H9 (cell line): ENCODE results near the gene UNC13D. TPM values are rescaled to one million over a fixed set of nuclear protein-coding genes. Genes with fewer than 3 reads are reported as not detected.

ENCODE experiments used
- DNase-seq: peaks from one replicate; pipeline ENCODE4 v3.0.0-alpha.2; 2017
- H2AFZ ChIP-seq: one replicate; pipeline ENCODE4 v1.6.1; 2013; ENCODE audit warnings: mild to moderate bottlenecking, low read length, control low read depth, moderate library complexity
- H2AK5ac ChIP-seq: 2 replicates; pipeline ENCODE4 v1.6.1; 2013; ENCODE audit warnings: low read length, control low read depth, mixed read lengths; ENCODE audit not compliant: insufficient read length
- H2BK120ac ChIP-seq: one replicate; pipeline ENCODE4 v1.6.1; 2013; ENCODE audit warnings: low read depth, mild to moderate bottlenecking, low read length, control low read depth, inconsistent platforms; ENCODE audit not compliant: poor library complexity, severe bottlenecking
- H2BK12ac ChIP-seq: 2 replicates; pipeline ENCODE4 v1.6.1; 2013; ENCODE audit warnings: low read length, control low read depth, mixed read lengths, low read depth; ENCODE audit not compliant: insufficient read length
- H2BK15ac ChIP-seq: 2 replicates; pipeline ENCODE4 v1.6.1; 2013; ENCODE audit warnings: low read depth, low read length, control low read depth
- H2BK20ac ChIP-seq: one replicate; pipeline ENCODE4 v1.6.1; 2013; ENCODE audit warnings: low read depth, mild to moderate bottlenecking, low read length, control low read depth, inconsistent platforms; ENCODE audit not compliant: poor library complexity, severe bottlenecking
- H2BK5ac ChIP-seq: 2 replicates; pipeline ENCODE4 v1.6.1; 2013; ENCODE audit warnings: low read length, control low read depth, mixed read lengths; ENCODE audit not compliant: insufficient read length
- H3K14ac ChIP-seq: 2 replicates; pipeline ENCODE4 v1.6.1; 2013; ENCODE audit warnings: low read length, control low read depth; ENCODE audit not compliant: insufficient read depth
- H3K18ac ChIP-seq: 2 replicates; pipeline ENCODE4 v1.6.1; 2013; ENCODE audit warnings: low read depth, mild to moderate bottlenecking, mixed read lengths, low read length, control low read depth; ENCODE audit not compliant: insufficient read length
- H3K23ac ChIP-seq: 2 replicates; pipeline ENCODE4 v1.6.1; 2013; ENCODE audit warnings: low read length, control low read depth, mixed read lengths, low read depth; ENCODE audit not compliant: insufficient read length
- H3K23me2 ChIP-seq: 2 replicates; pipeline ENCODE4 v1.6.1; 2013; ENCODE audit warnings: low read depth, mild to moderate bottlenecking, mixed read lengths, low read length, control low read depth; ENCODE audit not compliant: insufficient read length, poor library complexity, severe bottlenecking
- H3K27ac ChIP-seq: 2 replicates; pipeline ENCODE4 v1.5.1; 2013; ENCODE audit warnings: low read length, control low read depth, mixed read lengths, low read depth; ENCODE audit not compliant: insufficient read length
- H3K27me3 ChIP-seq: 2 replicates; pipeline ENCODE4 v1.6.1; 2013; ENCODE audit warnings: low read length, control low read depth, inconsistent platforms; ENCODE audit not compliant: insufficient read depth
- H3K4ac ChIP-seq: 2 replicates; pipeline ENCODE4 v1.6.1; 2013; ENCODE audit warnings: low read depth, mild to moderate bottlenecking, control low read depth, inconsistent platforms, low read length, moderate library complexity
- H3K4me1 ChIP-seq: 2 replicates; pipeline ENCODE4 v1.6.1; 2013; ENCODE audit warnings: low read length, control low read depth, inconsistent platforms; ENCODE audit not compliant: insufficient read depth
- H3K4me2 ChIP-seq: 2 replicates; pipeline ENCODE4 v1.6.1; 2013; ENCODE audit warnings: low read length, control low read depth, mixed read lengths; ENCODE audit not compliant: insufficient read length, insufficient read depth
- H3K56ac ChIP-seq: 2 replicates; pipeline ENCODE4 v1.6.1; 2013; ENCODE audit warnings: low read depth, mild to moderate bottlenecking, mixed read lengths, low read length, control low read depth; ENCODE audit not compliant: insufficient read length
- H3K79me1 ChIP-seq: 2 replicates; pipeline ENCODE4 v1.6.1; 2013; ENCODE audit warnings: low read depth, mild to moderate bottlenecking, moderate library complexity, low read length, control low read depth, inconsistent platforms; ENCODE audit not compliant: insufficient read depth, poor library complexity, severe bottlenecking
- H3K79me2 ChIP-seq: 2 replicates; pipeline ENCODE4 v1.6.1; 2013; ENCODE audit warnings: low read length, control low read depth, inconsistent platforms; ENCODE audit not compliant: insufficient read depth
- H3K9ac ChIP-seq: 2 replicates; pipeline ENCODE4 v1.6.1; 2013; ENCODE audit warnings: low read length, control low read depth, mixed read lengths; ENCODE audit not compliant: insufficient read length; ENCODE audit errors: extremely low read depth
- H3K9me3 ChIP-seq: one replicate; pipeline ENCODE4 v1.6.1; 2013; ENCODE audit warnings: low read depth, low read length, inconsistent platforms; ENCODE audit not compliant: control insufficient read depth
- H3T11ph ChIP-seq: one replicate; pipeline ENCODE4 v1.6.1; 2013; ENCODE audit warnings: mild to moderate bottlenecking, low read length, control low read depth, inconsistent platforms
- H4K20me1 ChIP-seq: one replicate; pipeline ENCODE4 v1.6.1; 2013; ENCODE audit not compliant: control insufficient read depth, insufficient read length, insufficient read depth
- H4K5ac ChIP-seq: 2 replicates; pipeline ENCODE4 v1.6.1; 2013; ENCODE audit warnings: low read depth, mild to moderate bottlenecking, mixed read lengths, low read length, control low read depth; ENCODE audit not compliant: insufficient read length
- H4K8ac ChIP-seq: replicated peaks from 2 replicates; pipeline ENCODE4 v1.6.1; 2013; ENCODE audit warnings: low read length, control low read depth, mixed read lengths, low read depth; ENCODE audit not compliant: insufficient read length
- H4K91ac ChIP-seq: 2 replicates; pipeline ENCODE4 v1.6.1; 2013; ENCODE audit warnings: low read depth, mild to moderate bottlenecking, moderate library complexity, mixed read lengths, low read length, control low read depth; ENCODE audit not compliant: insufficient read length
- H3K27ac Mint-ChIP-seq, 3 experiments: 2 replicates in 2 of 3; 3 replicates in 1 of 3; pipeline ENCODE4 v1.8.0; 2020 to 2021; ENCODE audit warnings: mixed read lengths in 3 of 3, mild to moderate bottlenecking in 1 of 3, moderate library complexity in 1 of 3
- H3K27me3 Mint-ChIP-seq: 2 replicates; pipeline ENCODE4 v1.8.0; 2021; ENCODE audit warnings: low read depth, mild to moderate bottlenecking, moderate library complexity, mixed read lengths
- H3K36me3 Mint-ChIP-seq, 3 experiments: 2 replicates in 2 of 3; 3 replicates in 1 of 3; pipeline ENCODE4 v1.8.0; 2020 to 2021; ENCODE audit warnings: low read depth in 3 of 3, mixed read lengths in 3 of 3; ENCODE audit not compliant: insufficient read depth in 1 of 3
- H3K4me1 Mint-ChIP-seq, 2 experiments: 2 replicates each; pipeline ENCODE4 v1.8.0; 2020; ENCODE audit warnings: mixed read lengths in 2 of 2
- H3K4me3 Mint-ChIP-seq, 2 experiments: 2 replicates in 1 of 2; 3 replicates in 1 of 2; pipeline ENCODE4 v1.8.0; 2020 to 2021; ENCODE audit warnings: mild to moderate bottlenecking in 2 of 2, mixed read lengths in 2 of 2, moderate library complexity in 1 of 2
- H3K9me3 Mint-ChIP-seq, 2 experiments: 2 replicates in 1 of 2; 3 replicates in 1 of 2; pipeline ENCODE4 v1.8.0; 2020; ENCODE audit warnings: mild to moderate bottlenecking in 2 of 2, mixed read lengths in 2 of 2, moderate library complexity in 1 of 2
- WGBS: extraction: QIAGEN DNeasy Blood & Tissue Kit; methylation state at CpG from one replicate; pipeline ENCODE4 v1.1.7; 2013; ENCODE audit warnings: missing lambda C conversion rate, low lambda C conversion rate, mixed read lengths; ENCODE audit not compliant: insufficient read length; ENCODE audit errors: extremely low coverage; 5-methylcytosine and 5-hydroxymethylcytosine counted together
- total RNA-seq: library from RNA; stranded (reverse); gene quantifications from 2 replicates; pipeline ENCODE4 v1.2.1, GENCODE V29; 2021
- TF ChIP-seq, protein P1 (sequence below): fragments of 200-600 bp; sonication (generic); conservative IDR thresholded peaks from 3 replicates; pipeline ENCODE4 v1.8.0; 2021; ENCODE audit warnings: antibody characterized with exemption, mild to moderate bottlenecking

Gene UNC13D
- total RNA-seq, 1 experiment from 2014 or later: 6.3 TPM

DNA sequence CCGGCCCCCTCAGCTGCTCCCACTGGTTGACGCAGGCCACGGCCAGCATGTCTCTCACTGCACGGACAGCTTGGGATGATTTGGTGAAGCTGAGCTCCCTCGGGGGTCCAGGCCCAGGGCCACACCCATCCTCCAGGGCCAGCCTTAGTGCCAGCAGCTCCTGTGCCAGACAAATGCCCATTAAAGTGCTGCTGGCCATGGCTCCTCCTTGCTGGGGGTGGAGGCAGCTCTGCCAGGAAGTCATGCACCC lies 31.7 kb upstream of the UNC13D start:
- Histone ChIP-seq H3K9me3 (no peaks in the 10 kb centered on the region), H3K79me1 (no peaks in the 10 kb centered on the region), H4K5ac (no peak overlapping the region), H2AK5ac (no peak overlapping the region), H3K79me2 (no peaks in the 10 kb centered on the region), H3T11ph (no peak overlapping the region), H2BK5ac (no peak overlapping the region), H3K23me2 (peaks cover 8% of the 10 kb centered on the region), H3K56ac (no peak overlapping the region), H3K27me3 (peaks cover 3% of the 10 kb centered on the region; the same call in 1 of the 2 replicates), H2BK12ac (no peak overlapping the region), H3K4me1 (peaks cover 3% of the 10 kb centered on the region; the same call in 1 of the 2 replicates), H3K14ac (no peak overlapping the region), H3K4ac (no peak overlapping the region), H3K9ac (no peak overlapping the region), H2BK15ac (no peak overlapping the region), H4K91ac (no peak overlapping the region), H3K4me2 (no peak overlapping the region), H2BK120ac (no peak overlapping the region), H3K27ac (no peak overlapping the region), H2AFZ (no peak overlapping the region), H3K23ac (no peak overlapping the region), H4K8ac (no peak overlapping the region), H3K18ac (no peak overlapping the region), H4K20me1 (no peaks in the 10 kb centered on the region), H2BK20ac (no peak overlapping the region)
- no peaks in the 10 kb centered on the region; a peak in 1 of 5 replicates for H3K9me3 Mint-ChIP-seq
- H3K27me3 Mint-ChIP-seq: peaks cover 39% of the 10 kb centered on the region
- peaks cover 19 to 22% of the 10 kb centered on the region in 2 experiments for H3K4me1 Mint-ChIP-seq
- H3K36me3 Mint-ChIP-seq: no peaks in the 10 kb centered on the region; a peak in 2 of 7 replicates
- no peak overlapping the region; a peak in 1 of 5 replicates for H3K4me3 Mint-ChIP-seq
- no peak for DNase-seq
- WGBS: no CpG with 5 or more reads among the region's 5 CpGs
- TF ChIP-seq, protein P1, sequence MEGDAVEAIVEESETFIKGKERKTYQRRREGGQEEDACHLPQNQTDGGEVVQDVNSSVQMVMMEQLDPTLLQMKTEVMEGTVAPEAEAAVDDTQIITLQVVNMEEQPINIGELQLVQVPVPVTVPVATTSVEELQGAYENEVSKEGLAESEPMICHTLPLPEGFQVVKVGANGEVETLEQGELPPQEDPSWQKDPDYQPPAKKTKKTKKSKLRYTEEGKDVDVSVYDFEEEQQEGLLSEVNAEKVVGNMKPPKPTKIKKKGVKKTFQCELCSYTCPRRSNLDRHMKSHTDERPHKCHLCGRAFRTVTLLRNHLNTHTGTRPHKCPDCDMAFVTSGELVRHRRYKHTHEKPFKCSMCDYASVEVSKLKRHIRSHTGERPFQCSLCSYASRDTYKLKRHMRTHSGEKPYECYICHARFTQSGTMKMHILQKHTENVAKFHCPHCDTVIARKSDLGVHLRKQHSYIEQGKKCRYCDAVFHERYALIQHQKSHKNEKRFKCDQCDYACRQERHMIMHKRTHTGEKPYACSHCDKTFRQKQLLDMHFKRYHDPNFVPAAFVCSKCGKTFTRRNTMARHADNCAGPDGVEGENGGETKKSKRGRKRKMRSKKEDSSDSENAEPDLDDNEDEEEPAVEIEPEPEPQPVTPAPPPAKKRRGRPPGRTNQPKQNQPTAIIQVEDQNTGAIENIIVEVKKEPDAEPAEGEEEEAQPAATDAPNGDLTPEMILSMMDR: no peak
- H3K27ac Mint-ChIP-seq: no peak overlapping the region
